Measurements from ENCODE around the gene HJV. TPM values are rescaled to one million over a fixed set of nuclear protein-coding genes. Genes with fewer than 3 reads are reported as not detected.
"Not testable (repeated sequence)": the region's sequence is repeated elsewhere in the genome, so short reads cannot be mapped to it uniquely, and the experiment has no call there.

Gene HJV, protein sequence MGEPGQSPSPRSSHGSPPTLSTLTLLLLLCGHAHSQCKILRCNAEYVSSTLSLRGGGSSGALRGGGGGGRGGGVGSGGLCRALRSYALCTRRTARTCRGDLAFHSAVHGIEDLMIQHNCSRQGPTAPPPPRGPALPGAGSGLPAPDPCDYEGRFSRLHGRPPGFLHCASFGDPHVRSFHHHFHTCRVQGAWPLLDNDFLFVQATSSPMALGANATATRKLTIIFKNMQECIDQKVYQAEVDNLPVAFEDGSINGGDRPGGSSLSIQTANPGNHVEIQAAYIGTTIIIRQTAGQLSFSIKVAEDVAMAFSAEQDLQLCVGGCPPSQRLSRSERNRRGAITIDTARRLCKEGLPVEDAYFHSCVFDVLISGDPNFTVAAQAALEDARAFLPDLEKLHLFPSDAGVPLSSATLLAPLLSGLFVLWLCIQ
- not detected for polyA plus RNA-seq

DNA sequence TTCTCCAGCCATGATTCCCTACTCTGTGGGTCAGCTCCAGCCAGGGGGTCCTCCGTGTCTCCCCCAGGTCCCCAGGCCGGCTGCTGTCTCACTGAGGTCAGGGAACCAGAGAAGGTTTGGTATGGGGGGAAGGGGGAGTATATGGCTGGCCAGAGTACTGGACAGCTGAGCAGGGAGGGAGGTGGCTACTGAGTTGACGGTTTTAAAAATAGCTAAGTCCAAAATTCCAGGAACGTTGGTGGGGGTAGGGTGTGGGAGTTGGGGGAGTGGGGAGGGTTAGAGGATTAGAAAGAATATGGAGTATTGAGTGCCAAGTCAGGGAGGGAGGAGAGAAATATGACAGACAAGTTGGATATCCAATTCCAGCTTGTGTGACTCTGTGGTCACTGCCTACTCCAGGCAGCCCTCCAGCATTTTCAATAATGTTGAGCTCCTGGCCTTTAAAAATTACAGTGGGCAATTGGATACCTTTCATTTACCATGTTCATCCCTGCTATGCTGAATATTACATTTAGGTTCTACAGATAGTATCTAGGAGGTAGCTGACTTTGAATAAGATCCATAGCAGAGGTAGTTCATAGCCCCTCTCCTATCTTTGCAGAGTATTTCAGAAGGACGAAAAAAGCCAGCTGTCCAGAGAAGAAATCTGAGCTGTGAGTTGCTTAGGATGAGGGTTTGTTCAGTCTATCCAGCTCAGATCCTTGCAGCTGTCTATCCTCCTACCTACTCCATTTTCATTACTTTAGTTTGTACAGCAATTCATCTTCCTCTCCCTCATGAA is at the start of gene HJV:
Gene HJV (minus strand): TSS at position 114 of the 781 bp plus-strand sequence. CDS start 1,504 bp downstream, outside the sequence.
- H3K27me3 Mint-ChIP-seq (ENCODE audit: low read depth in 3 of 3) = peaks cover 7 to 36% (median 13%) of the 10 kb centered on the region in 3 donors
- DNase-seq = no peak
- peaks cover 3 to 5% of the 10 kb centered on the region in 2 donors for H3K4me1 Mint-ChIP-seq
- no peak within 1 kb of the TSS for H3K4me3 Mint-ChIP-seq
- H3K36me3 Mint-ChIP-seq = peaks cover 0 to 4% (median 0%) of the 10 kb centered on the region in 3 donors
- H3K27ac Mint-ChIP-seq = no peak within 1 kb of the TSS
- H3K9me3 Mint-ChIP-seq = peaks cover 0 to 1% (median 0%) of the 10 kb centered on the region in 6 donors

DNA sequence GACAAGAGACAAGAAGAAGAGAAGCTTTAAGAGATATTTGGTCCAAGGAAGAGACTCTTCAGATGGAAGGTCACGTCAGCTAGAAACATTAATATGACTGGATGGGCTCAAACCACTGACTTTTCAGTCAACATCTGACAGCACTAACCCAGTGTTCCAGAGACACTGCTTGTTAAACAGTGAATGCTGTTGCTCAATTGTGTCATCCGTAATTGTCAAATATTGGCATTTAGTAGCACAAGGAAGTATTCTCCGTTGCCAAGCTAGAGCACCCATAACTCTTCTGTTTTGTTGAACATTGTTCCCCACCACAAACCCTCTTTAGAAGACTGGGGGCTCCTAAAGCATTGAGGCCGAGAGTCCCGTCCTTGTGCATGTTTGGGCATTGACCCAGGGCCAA is 37.6 kb upstream of the HJV start:
- not testable (repeated sequence) for H3K4me1 Mint-ChIP-seq; H3K27ac Mint-ChIP-seq; H3K36me3 Mint-ChIP-seq; H3K27me3 Mint-ChIP-seq (ENCODE audit: low read depth in 3 of 3); H3K9me3 Mint-ChIP-seq; DNase-seq; H3K4me3 Mint-ChIP-seq

DNA sequence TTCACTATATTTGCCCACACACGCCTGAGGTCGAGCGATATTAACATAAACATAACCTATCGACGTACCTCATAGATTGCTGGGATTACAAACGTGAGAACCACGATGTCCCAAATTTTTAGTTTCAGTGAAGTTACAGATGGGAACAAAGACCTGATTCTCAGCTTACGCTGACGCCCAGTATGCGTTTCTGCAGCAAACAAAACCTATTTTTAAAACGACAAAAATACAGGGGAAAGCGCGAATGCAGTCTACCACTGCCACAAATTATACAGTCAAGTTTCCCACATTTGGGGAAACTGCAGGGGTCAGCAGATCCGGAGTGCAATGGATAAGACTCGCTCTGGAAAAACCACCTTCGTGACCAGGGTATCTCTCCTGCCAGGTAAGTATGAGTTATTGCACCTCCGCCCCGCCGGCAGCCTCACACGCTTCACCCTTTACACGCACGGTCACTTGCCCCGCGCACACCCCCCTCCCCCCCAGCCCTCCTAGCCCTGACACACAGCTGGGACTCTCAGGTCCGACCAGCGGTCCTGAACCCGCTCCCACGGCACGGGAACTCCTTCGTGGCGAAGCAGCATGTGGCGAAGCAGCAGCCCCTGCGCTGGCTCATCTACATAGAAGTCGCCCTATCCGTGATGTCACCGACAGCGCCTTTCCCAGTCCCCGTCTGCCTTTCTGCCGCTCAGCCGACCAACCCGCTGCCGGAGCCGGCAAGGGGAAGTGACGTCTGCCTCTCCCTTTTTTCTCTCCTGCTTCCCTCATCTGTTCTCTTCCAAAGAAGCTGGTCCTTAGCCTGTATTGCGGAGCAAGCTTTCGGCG is 30.5 kb upstream of the HJV start:
- H3K27ac Mint-ChIP-seq = peak overlapping the region; percentile 92 to 98 (median 96)

DNA sequence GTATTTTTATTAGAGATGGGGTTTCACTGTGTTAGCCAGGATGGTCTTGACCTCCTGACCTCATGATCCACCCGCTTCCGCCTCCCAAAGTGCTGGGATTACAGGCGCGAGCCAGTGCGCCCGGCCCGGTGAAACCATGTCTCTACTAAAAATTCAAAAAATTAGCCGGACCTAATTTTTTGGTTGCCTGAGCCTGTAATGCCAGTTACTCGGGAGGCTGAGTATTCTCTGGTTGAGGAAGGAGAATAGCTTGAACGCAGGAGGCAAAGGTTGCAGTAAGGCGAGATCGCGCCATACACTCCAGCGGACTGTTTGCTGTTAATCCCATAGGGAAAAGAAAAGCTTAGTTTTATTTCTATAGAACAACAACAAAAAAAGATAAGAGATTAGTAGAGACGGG is 29.9 kb upstream of the HJV start:
- H3K27me3 Mint-ChIP-seq (ENCODE audit: low read depth in 3 of 3) = peaks cover 3 to 7% (median 5%) of the 10 kb centered on the region in 3 donors
- DNase-seq = no peak
- H3K36me3 Mint-ChIP-seq = no peaks in the 10 kb centered on the region
- H3K4me1 Mint-ChIP-seq = peaks cover 12 to 22% of the 10 kb centered on the region in 2 donors
- peak overlapping the region; percentile 88 to 95 (median 91) for H3K4me3 Mint-ChIP-seq
- H3K27ac Mint-ChIP-seq = peak overlapping the region; percentile 92 to 98 (median 96)
- H3K9me3 Mint-ChIP-seq = no peaks in the 10 kb centered on the region

More for the DNA sequence above, 30.5 kb upstream of the HJV start:
- H3K27me3 Mint-ChIP-seq (ENCODE audit: low read depth in 3 of 3); H3K36me3 Mint-ChIP-seq; H3K9me3 Mint-ChIP-seq: not testable (repeated sequence)
- H3K4me1 Mint-ChIP-seq = peaks cover 12 to 22% of the 10 kb centered on the region in 2 donors
- H3K4me3 Mint-ChIP-seq = peak overlapping the region; percentile 88 to 95 (median 91)
- DNase-seq = peak; percentile 69 to 84 (median 77)

DNA sequence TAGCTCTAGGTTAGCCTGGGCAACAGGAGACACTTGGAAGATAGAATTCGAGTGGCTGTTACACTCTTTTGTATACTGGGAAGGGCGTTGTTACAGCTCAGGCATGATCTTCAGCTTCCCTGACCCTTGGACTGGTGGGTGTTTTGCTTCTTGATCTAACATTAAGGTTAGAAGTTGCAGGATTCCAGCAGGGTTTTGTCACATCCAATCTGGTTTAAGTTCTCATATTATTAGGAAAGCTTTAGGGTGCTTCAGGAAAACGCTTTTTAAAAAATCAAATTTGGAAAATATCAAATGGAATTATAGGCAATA is 29.1 kb upstream of the HJV start:
- Mint-ChIP-seq H3K27ac (peak overlapping the region in 2 of 6 donors; percentile 73 to 88), H3K4me1 (peaks cover 12 to 22% of the 10 kb centered on the region in 2 donors), H3K4me3 (peak overlapping the region in 2 of 5 donors; percentile 2 to 51)
- not testable (repeated sequence) for H3K27me3 Mint-ChIP-seq (ENCODE audit: low read depth in 3 of 3); H3K9me3 Mint-ChIP-seq; DNase-seq; H3K36me3 Mint-ChIP-seq

DNA sequence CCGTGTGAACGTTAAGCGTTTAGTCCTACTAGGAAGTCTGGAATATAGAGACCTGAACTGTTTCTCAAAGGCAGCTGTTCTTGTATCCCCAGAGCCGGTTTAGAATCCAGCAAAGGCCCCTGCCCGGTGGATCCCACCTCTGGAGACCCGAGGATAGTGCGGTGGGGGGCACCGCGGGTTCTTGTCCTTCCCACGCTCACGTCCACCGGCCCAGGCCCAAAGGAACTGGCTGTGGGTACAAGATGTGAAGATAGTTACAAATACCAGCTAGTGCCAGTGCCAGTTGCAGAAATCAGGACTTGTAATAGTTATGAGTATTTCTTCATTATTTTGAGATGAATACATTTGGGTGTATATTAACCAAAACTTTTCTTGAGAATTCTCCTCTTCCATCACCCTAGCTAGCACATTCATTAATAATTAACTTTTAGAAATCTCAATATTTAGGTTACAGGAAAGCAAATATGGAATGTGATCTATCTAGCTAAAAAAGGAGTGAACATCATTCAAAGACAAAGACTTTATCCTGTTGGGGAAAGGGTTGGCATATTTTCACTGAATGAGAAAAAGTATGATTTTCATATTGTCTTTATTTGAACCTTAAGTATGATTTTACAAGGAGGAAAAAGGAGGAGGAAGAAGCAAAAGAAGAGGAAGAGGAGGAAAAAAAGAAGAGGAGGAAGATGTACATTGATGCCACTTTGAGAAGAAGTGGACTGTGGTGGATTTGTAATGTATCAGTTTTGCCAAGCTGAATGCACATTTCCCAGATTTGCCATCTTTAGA is 28.5 kb upstream of the HJV start:
- peak overlapping the region in 4 of 5 donors; percentile 17 to 82 (median 22) for H3K4me3 Mint-ChIP-seq
- H3K27me3 Mint-ChIP-seq (ENCODE audit: low read depth in 3 of 3); H3K9me3 Mint-ChIP-seq; H3K36me3 Mint-ChIP-seq; DNase-seq: not testable (repeated sequence)
- peaks cover 12 to 22% of the 10 kb centered on the region in 2 donors for H3K4me1 Mint-ChIP-seq
- H3K27ac Mint-ChIP-seq = peak overlapping the region in 3 of 6 donors; percentile 3 to 89 (median 81)

DNA sequence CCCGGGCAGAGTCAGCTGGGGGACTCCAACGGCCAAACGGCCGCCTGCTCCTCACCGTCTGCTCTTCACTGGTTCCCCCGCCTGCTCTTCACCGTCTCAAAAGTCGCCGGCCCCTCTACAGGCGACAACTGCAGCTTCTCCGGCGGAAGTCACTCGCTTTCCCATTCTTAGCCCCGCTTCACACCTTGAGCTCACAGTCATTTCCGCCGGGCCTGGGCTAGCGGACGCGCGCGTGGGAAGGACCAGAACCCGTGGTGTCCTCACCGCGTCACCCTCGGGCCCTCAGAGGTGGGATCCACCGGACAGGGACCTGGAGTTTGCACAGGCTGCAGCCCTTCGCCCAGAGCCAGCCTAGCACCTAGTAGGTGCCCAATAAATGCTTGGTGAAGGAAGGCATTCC is 27.9 kb upstream of the HJV start:
- H3K9me3 Mint-ChIP-seq = no peaks in the 10 kb centered on the region
- peaks cover 3 to 7% (median 5%) of the 10 kb centered on the region in 3 donors for H3K27me3 Mint-ChIP-seq (ENCODE audit: low read depth in 3 of 3)
- H3K4me1 Mint-ChIP-seq = peaks cover 12 to 22% of the 10 kb centered on the region in 2 donors
- DNase-seq = peak in 1 of 3 donors; percentile 43
- H3K27ac Mint-ChIP-seq = peak overlapping the region in 2 of 6 donors; percentile 81 to 89
- peak overlapping the region in 2 of 5 donors; percentile 21 to 82 for H3K4me3 Mint-ChIP-seq
- H3K36me3 Mint-ChIP-seq = no peaks in the 10 kb centered on the region

DNA sequence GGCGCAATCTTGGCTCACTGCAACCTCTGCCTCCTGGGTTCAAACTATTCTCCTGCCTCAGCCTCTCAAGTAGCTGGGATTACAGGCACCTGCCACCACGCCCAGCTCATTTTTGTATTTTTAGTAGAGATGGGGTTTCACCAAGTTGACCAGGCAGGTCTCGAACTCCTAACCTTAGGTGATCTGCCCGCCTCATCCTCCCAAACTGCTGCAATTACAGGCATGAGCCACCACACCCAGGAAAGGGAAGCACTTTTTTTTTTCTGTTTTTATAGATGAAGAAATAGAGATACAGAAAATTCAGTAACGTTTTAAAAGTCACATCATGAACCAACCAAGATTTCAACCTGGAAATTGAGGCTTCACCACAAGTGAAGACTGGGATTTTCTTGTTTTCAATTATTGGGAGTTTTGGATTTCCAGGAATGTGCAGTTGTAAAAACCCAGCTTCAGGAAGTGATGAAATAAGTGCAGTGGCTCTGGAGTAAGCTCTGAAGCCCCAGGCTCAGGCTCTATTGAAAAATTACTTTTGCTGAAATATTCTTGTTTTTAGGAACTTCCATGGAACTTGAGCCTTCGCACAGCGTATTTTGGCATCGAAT is 27.1 kb upstream of the HJV start:
- Mint-ChIP-seq H3K4me3 (peak overlapping the region in 1 of 5 donors; percentile 82), H3K27ac (peak overlapping the region in 1 of 6 donors; percentile 81), H3K4me1 (peaks cover 12 to 22% of the 10 kb centered on the region in 2 donors)
- H3K36me3 Mint-ChIP-seq; DNase-seq; H3K9me3 Mint-ChIP-seq; H3K27me3 Mint-ChIP-seq (ENCODE audit: low read depth in 3 of 3): not testable (repeated sequence)

DNA sequence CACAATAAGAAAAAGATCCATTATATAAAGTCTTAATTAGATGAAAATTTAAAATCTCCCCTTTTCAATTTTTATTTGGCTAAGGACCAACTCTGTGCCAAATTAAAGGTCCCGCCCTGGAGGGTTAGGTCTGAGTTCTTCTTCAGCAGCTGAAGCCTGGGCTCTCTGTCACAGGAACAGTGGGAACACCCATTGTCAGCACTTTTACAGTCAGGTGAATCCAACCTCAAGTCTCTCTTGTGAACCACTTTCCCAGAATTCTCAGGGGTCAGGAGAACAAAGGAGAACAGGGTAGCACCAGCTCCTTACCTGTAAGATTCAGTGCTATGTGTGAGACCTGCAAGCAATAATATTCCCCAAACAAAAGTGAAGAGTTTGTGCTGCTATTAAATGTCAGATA is 25.1 kb upstream of the HJV start:
- Mint-ChIP-seq H3K4me3 (no peak overlapping the region), H3K9me3 (no peaks in the 10 kb centered on the region), H3K36me3 (no peaks in the 10 kb centered on the region), H3K27me3 (ENCODE audit: low read depth in 3 of 3) (peaks cover under 1 to 4% (median 1%) of the 10 kb centered on the region in 3 donors), H3K4me1 (peaks cover 4 to 8% of the 10 kb centered on the region in 2 donors), H3K27ac (no peak overlapping the region)
- no peak for DNase-seq

DNA sequence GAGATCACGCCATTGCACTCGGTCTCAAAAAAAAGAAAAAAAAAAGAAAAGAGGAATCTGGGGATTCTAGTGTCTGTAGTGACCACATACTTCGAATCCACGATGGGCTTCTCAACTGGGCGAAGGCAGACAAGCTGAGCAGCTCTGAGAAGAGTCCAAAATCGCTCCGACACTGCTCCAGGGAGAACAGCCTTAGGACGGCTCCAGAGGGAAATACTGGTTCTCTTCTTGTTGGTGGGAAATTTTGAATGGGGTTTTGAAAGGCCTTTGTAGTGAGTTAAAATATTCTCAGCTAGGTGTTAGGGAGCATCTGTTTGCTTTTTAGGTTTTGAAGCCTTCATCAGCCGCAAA is 18.3 kb upstream of the HJV start:
- Mint-ChIP-seq H3K4me1 (peaks cover 43 to 44% of the 10 kb centered on the region in 2 donors), H3K9me3 (peaks cover 0 to 2% (median 0%) of the 10 kb centered on the region in 6 donors), H3K27ac (peak overlapping the region in 2 of 6 donors; percentile 5 to 45), H3K27me3 (ENCODE audit: low read depth in 3 of 3) (peaks cover 41 to 47% (median 41%) of the 10 kb centered on the region in 3 donors), H3K4me3 (peak overlapping the region in 4 of 5 donors; percentile 5 to 95 (median 19)), H3K36me3 (no peaks in the 10 kb centered on the region)
- no peak for DNase-seq

DNA sequence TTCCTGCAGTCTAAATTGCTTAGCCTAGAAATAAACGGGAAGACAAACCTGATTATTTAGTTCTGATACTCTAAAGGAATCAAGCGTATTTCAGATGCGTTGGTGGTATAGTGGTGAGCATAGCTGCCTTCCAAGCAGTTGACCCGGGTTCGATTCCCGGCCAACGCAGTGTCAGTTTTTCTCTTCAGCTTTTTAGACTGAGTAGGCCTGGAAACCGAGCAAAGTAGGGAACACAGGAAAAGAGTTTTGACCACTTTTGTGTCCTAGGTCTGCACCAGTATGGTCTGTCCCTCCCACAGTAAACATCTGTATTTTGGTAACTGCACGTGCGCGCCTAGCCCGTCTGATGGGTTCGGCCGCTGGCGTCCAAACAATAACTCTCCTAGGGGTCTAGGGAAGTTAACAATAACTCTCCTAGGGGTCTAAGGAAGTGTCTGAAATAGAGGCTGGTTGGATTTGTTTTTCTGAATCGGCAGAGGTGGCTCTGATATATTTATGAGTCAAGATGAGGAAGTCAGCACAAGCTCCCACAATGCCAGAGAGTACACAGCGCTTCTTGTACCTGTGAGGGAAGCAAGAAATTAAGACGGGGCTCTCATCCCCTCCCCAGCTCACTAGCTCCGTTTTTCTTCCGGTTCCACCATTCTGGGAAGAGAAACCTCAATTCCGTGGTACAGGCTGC is 15.6 kb upstream of the HJV start:
- H3K36me3 Mint-ChIP-seq = no peaks in the 10 kb centered on the region
- DNase-seq = peak; percentile 76 to 84 (median 81)
- peaks cover 39 to 50% (median 42%) of the 10 kb centered on the region in 3 donors for H3K27me3 Mint-ChIP-seq (ENCODE audit: low read depth in 3 of 3)
- peaks cover 0 to 2% (median 0%) of the 10 kb centered on the region in 6 donors for H3K9me3 Mint-ChIP-seq
- peak overlapping the region; percentile 91 to 97 (median 95) for H3K4me3 Mint-ChIP-seq
- H3K4me1 Mint-ChIP-seq = peaks cover 48 to 50% of the 10 kb centered on the region in 2 donors
- H3K27ac Mint-ChIP-seq = peak overlapping the region; percentile 91 to 97 (median 94)
